C4-2B (cell line): ENCODE results near the gene SYT7.

Experiments
- ZFX ChIP-seq: fragments of 450-650 bp; IDR thresholded peaks from 2 replicates; pipeline ENCODE4 v1.6.1; 2017
- TF ChIP-seq, protein P1 (sequence below): fragments of 450-650 bp; conservative IDR thresholded peaks from 2 replicates; pipeline ENCODE4 v1.5.1; 2017; ENCODE audit warnings: mild to moderate bottlenecking

DNA sequence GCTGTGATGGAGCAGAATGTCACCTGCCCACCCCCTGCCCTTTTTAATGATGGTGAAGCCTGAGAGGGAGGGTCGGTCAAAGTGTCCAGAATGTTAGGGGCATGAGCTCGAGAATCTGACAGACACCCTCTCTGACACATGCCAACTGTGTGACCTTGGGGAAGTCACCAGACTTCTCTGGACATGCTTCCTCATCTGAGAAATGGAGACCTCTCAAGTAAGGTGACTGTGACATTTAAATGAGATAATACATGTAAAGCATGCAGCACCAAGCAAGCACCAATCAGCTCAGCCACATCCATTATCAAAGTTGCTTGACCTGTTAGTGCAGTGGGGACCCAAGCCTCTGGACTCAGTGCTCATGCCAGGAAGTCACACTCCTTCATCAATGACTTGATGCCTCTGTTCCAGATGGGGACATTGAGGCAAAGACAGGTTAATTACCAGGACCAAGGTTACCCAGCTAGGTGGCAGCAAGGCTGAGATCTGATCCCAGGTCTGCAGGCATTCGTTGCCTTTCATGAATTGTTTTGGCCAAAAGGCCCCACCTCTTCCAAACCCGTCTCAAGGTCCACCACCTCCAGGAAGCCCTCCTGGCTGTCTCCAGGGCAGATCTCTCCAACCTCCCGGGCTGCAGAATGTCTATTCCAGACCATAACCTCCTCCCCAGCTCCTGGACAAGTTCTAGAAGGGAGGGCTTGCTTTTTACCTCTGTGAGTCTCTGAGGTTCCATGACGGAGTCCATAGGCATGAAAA, 38.8 kb upstream of the SYT7 start:
- TF ChIP-seq, protein P1, sequence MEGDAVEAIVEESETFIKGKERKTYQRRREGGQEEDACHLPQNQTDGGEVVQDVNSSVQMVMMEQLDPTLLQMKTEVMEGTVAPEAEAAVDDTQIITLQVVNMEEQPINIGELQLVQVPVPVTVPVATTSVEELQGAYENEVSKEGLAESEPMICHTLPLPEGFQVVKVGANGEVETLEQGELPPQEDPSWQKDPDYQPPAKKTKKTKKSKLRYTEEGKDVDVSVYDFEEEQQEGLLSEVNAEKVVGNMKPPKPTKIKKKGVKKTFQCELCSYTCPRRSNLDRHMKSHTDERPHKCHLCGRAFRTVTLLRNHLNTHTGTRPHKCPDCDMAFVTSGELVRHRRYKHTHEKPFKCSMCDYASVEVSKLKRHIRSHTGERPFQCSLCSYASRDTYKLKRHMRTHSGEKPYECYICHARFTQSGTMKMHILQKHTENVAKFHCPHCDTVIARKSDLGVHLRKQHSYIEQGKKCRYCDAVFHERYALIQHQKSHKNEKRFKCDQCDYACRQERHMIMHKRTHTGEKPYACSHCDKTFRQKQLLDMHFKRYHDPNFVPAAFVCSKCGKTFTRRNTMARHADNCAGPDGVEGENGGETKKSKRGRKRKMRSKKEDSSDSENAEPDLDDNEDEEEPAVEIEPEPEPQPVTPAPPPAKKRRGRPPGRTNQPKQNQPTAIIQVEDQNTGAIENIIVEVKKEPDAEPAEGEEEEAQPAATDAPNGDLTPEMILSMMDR: no peak
- TF ChIP-seq ZFX: no peak
